HepG2 (cell line): ENCODE results near the gene C3orf18.

ENCODE experiments used
- HOXA7 ChIP-seq: sonication (generic); formaldehyde crosslinking; IDR thresholded peaks from 2 replicates; pipeline ENCODE4 v1.8.1; 2022; ENCODE audit warnings: mild to moderate bottlenecking, missing genetic modification reagents, moderate library complexity
- NR3C1 ChIP-seq: sonication (generic); formaldehyde crosslinking; IDR thresholded peaks from 2 replicates; pipeline ENCODE4 v1.4.0; 2020; ENCODE audit warnings: missing genetic modification reagents
- TRIM24 ChIP-seq: sonication (generic); formaldehyde crosslinking; IDR thresholded peaks from 2 replicates; pipeline ENCODE4 v1.8.0; 2022; ENCODE audit warnings: mild to moderate bottlenecking, missing genetic modification reagents
- YY1 ChIP-seq: IDR thresholded peaks from 2 replicates; pipeline ENCODE4 v1.6.1; 2011; ENCODE audit warnings: low read length, low read depth, moderate library complexity, mild to moderate bottlenecking; ENCODE audit not compliant: insufficient read depth, insufficient replicate concordance
- ZFY ChIP-seq: sonication (generic); formaldehyde crosslinking; IDR thresholded peaks from 2 replicates; pipeline ENCODE4 v1.4.0; 2020; ENCODE audit warnings: missing genetic modification reagents

GRCh38 chr3:50600141-50600753, 32.7 kb upstream of the C3orf18 start:
- TF ChIP-seq NR3C1 (CRISPR knock-in tag) (no peak), YY1 (no peak), ZFY (CRISPR knock-in tag) (no peak), TRIM24 (CRISPR knock-in tag) (no peak), HOXA7 (CRISPR knock-in tag) (no peak)
